GM23338 (cell line): ENCODE results near the gene ACOX3. TPM values are rescaled to one million over a fixed set of nuclear protein-coding genes. Genes with fewer than 3 reads are reported as not detected.

Source experiments
- ATAC-seq: fragments of 200-7000 bp; cut with Tn5 transposase; 3 replicates; pipeline ENCODE4 v1.9.1; 2020
- DNase-seq: peaks from one replicate; pipeline ENCODE4 v3.0.0-alpha.2; 2015; ENCODE audit warnings: low spot score
- H2AFZ ChIP-seq: fragments of 200-600 bp; sonication (generic); 2 replicates; pipeline ENCODE4 v1.8.0; 2016; ENCODE audit warnings: antibody characterized with exemption, mild to moderate bottlenecking, moderate library complexity
- H3F3A ChIP-seq: fragments of 200-600 bp; sonication (generic); replicated peaks from 2 replicates; pipeline ENCODE4 v1.8.0; 2017; ENCODE audit warnings: antibody characterized with exemption, mixed run types, low read depth
- H3K27ac ChIP-seq: fragments of 200-600 bp; sonication (generic); 2 replicates; pipeline ENCODE4 v1.6.1; 2016; ENCODE audit warnings: low read depth
- H3K27me3 ChIP-seq: fragments of 200-600 bp; sonication (generic); 2 replicates; pipeline ENCODE4 v1.8.0; 2016; ENCODE audit warnings: mild to moderate bottlenecking, mixed run types, moderate library complexity; ENCODE audit not compliant: insufficient read depth
- H3K36me3 ChIP-seq: fragments of 200-600 bp; sonication (generic); 2 replicates; pipeline ENCODE4 v1.8.0; 2016; ENCODE audit warnings: mild to moderate bottlenecking; ENCODE audit not compliant: insufficient read depth
- H3K4me1 ChIP-seq: fragments of 200-600 bp; sonication (generic); 2 replicates; pipeline ENCODE4 v1.8.0; 2016; ENCODE audit warnings: mild to moderate bottlenecking, moderate library complexity; ENCODE audit not compliant: insufficient read depth
- H3K4me2 ChIP-seq: fragments of 200-600 bp; sonication (generic); 2 replicates; pipeline ENCODE4 v1.7.1; 2017; ENCODE audit warnings: mixed run types
- H3K4me3 ChIP-seq: fragments of 200-600 bp; sonication (generic); 2 replicates; pipeline ENCODE4 v1.6.1; 2016; ENCODE audit warnings: mixed run types
- H3K79me2 ChIP-seq: fragments of 200-600 bp; sonication (generic); replicated peaks from 2 replicates; pipeline ENCODE4 v1.8.0; 2017; ENCODE audit warnings: mild to moderate bottlenecking; ENCODE audit not compliant: insufficient read depth
- H3K9me2 ChIP-seq: fragments of 200-600 bp; sonication (generic); 2 replicates; pipeline ENCODE4 v1.8.0; 2017; ENCODE audit not compliant: insufficient read depth
- H4K20me1 ChIP-seq: fragments of 200-600 bp; sonication (generic); replicated peaks from 2 replicates; pipeline ENCODE4 v1.8.0; 2017; ENCODE audit warnings: mild to moderate bottlenecking; ENCODE audit not compliant: insufficient read depth
- H3K27ac Mint-ChIP-seq: 2 replicates; pipeline ENCODE4 v1.8.0; 2020; ENCODE audit warnings: inconsistent platforms, mild to moderate bottlenecking, moderate library complexity, mixed read lengths
- H3K27me3 Mint-ChIP-seq: 3 replicates; pipeline ENCODE4 v1.8.0; 2022; ENCODE audit warnings: low read depth, mild to moderate bottlenecking, moderate library complexity, mixed read lengths, inconsistent platforms; ENCODE audit not compliant: insufficient read depth, poor library complexity
- H3K36me3 Mint-ChIP-seq: 3 replicates; pipeline ENCODE4 v1.8.0; 2021; ENCODE audit warnings: low read depth, mild to moderate bottlenecking, inconsistent platforms, moderate library complexity, mixed read lengths
- H3K4me1 Mint-ChIP-seq: 3 replicates; pipeline ENCODE4 v1.8.0; 2020; ENCODE audit warnings: mild to moderate bottlenecking, inconsistent platforms, mixed read lengths
- H3K4me3 Mint-ChIP-seq: 3 replicates; pipeline ENCODE4 v1.8.0; 2021; ENCODE audit warnings: moderate library complexity, mild to moderate bottlenecking, inconsistent platforms, mixed read lengths
- H3K9me3 Mint-ChIP-seq: 3 replicates; pipeline ENCODE4 v1.8.0; 2020; ENCODE audit warnings: moderate library complexity, mild to moderate bottlenecking, inconsistent platforms, mixed read lengths
- CREB1 ChIP-seq: fragments of 250-450 bp; sonication (Bioruptor Pico); IDR thresholded peaks from 2 replicates; pipeline ENCODE4 v1.5.0; 2020; ENCODE audit warnings: low read depth, mild to moderate bottlenecking, moderate library complexity
- EZH2 ChIP-seq: fragments of 200-600 bp; sonication (generic); IDR thresholded peaks from one replicate; pipeline ENCODE4 v1.8.0; 2017; ENCODE audit warnings: antibody characterized with exemption, mild to moderate bottlenecking, low read depth; ENCODE audit not compliant: unreplicated experiment
- EZH2phosphoT487 ChIP-seq: fragments of 200-600 bp; sonication (generic); IDR thresholded peaks from one replicate; pipeline ENCODE4 v1.8.1; 2018; ENCODE audit warnings: antibody characterized with exemption; ENCODE audit not compliant: unreplicated experiment
- JUNB ChIP-seq: IDR thresholded peaks from one replicate; pipeline ENCODE4 v1.6.1; 2016; ENCODE audit warnings: antibody characterized with exemption; ENCODE audit not compliant: unreplicated experiment
- POLR2AphosphoS5 ChIP-seq: IDR thresholded peaks from 2 replicates; pipeline ENCODE4 v1.6.1; 2016; ENCODE audit warnings: antibody characterized with exemption, low read depth
- STAT1 ChIP-seq: IDR thresholded peaks from one replicate; pipeline ENCODE4 v1.6.1; 2016; ENCODE audit warnings: antibody characterized with exemption; ENCODE audit not compliant: unreplicated experiment
- ZNF114 ChIP-seq: fragments of 250-450 bp; sonication (Bioruptor Pico); IDR thresholded peaks from 2 replicates; pipeline ENCODE4 v1.5.0; 2020; ENCODE audit warnings: mild to moderate bottlenecking, moderate library complexity
- ZNF331 ChIP-seq: fragments of 250-450 bp; sonication (Bioruptor Pico); IDR thresholded peaks from 2 replicates; pipeline ENCODE4 v1.5.0; 2020; ENCODE audit warnings: low read depth, mild to moderate bottlenecking, moderate library complexity
- ZNF462 ChIP-seq: fragments of 250-450 bp; sonication (Bioruptor Pico); IDR thresholded peaks from 2 replicates; pipeline ENCODE4 v1.5.0; 2020; ENCODE audit warnings: mild to moderate bottlenecking, moderate library complexity
- polyA plus RNA-seq: library from polyadenylated mRNA; unstranded; fragments of >200 nt; fragmentation: Nextera tagmentation; extraction: Ambion mirVana; gene quantifications from 2 replicates; pipeline ENCODE4 v1.2.1, GENCODE V29; 2016
- total RNA-seq: library from RNA; depleted of rRNA; stranded (reverse); fragments of >200 nt; shearing (Covaris generic); gene quantifications from 2 replicates; pipeline ENCODE4 v1.2.3, GENCODE V29; 2014
- TF ChIP-seq, protein P1 (sequence below): IDR thresholded peaks from one replicate; pipeline ENCODE4 v1.6.1; 2018; ENCODE audit warnings: antibody characterized with exemption; ENCODE audit not compliant: unreplicated experiment
- TF ChIP-seq, protein P2 (sequence below), 2 experiments: fragments of 200-600 bp in 1 of 2; sonication (generic) in 1 of 2; conservative IDR thresholded peaks; 2 replicates each; pipeline versions ENCODE4 v1.5.1 to v1.6.1; 2016 to 2017; ENCODE audit warnings: antibody characterized with exemption in 2 of 2, low read depth in 2 of 2, mild to moderate bottlenecking in 2 of 2, moderate library complexity in 1 of 2
- TF ChIP-seq, protein P3 (sequence below): IDR thresholded peaks from 2 replicates; pipeline ENCODE4 v1.6.1; 2016; ENCODE audit warnings: antibody characterized with exemption

ACOX3 gene
- total and polyA plus RNA-seq, 2 experiments from 2014 or later, result 6.4 to 17.2 TPM

DNA sequence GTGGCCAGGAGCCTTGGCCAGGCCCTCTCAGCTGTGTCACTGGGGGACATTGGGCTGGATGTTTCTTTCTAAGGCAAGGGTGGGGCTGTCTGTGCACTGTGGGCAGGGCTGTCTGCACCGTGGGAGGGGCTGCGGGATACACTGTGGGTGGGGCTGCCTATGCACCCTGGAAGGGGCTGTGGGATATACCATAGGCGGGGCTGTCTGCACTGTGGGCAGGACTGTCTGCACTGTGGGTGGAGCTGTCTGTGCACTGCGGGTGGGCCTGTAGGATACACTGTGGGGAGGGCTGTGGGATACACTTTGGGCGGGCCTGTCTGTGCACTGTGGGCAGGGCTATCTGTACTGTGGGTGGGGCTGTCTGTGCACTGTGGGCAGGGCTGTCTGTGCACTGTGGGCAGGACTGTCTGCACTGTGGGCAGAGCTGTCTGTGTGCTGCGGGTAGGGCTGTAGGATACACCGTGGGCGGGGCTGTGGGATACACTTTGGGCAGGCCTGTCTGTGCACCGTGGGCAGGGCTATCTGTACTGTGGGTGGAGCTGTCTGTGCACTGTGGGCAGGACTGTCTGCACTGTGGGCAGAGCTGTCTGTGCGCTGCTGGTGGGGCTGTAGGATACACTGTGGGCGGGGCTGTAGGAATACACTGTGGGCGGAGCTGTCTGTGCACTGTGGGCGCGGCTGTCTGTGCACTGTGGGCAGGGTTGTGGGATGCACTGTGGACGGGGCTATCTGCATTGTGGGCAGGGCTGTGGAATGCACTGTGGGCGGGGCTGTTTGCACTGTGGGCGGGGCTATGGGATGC is 31.1 kb downstream of the ACOX3 start:
- Mint-ChIP-seq H3K36me3 (peaks cover 27% of the 10 kb centered on the region), H3K9me3 (peaks cover 18% of the 10 kb centered on the region), H3K4me3 (no peak overlapping the region), H3K27ac (no peak overlapping the region), H3K4me1 (peaks cover 15% of the 10 kb centered on the region), H3K27me3 (peaks cover 14% of the 10 kb centered on the region)
- Histone ChIP-seq H3K36me3 (no peaks in the 10 kb centered on the region), H3K4me2 (no peak overlapping the region), H3K27me3 (no peaks in the 10 kb centered on the region), H4K20me1 (no peaks in the 10 kb centered on the region), H3K27ac (no peak overlapping the region), H2AFZ (no peak overlapping the region), H3F3A (no peaks in the 10 kb centered on the region), H3K9me2 (no peaks in the 10 kb centered on the region), H3K4me1 (no peaks in the 10 kb centered on the region; the same call in 1 of the 2 replicates), H3K79me2 (no peaks in the 10 kb centered on the region), H3K4me3 (no peak overlapping the region)
- ATAC-seq (peak; percentile 10; the same call in 2 of the 3 replicates), DNase-seq (no peak)
- no peak for TF ChIP-seq STAT1
- no peak for TF ChIP-seq ZNF114 (CRISPR knock-in tag)
- TF ChIP-seq JUNB, result no peak
- no peak for TF ChIP-seq CREB1
- TF ChIP-seq, protein P1, sequence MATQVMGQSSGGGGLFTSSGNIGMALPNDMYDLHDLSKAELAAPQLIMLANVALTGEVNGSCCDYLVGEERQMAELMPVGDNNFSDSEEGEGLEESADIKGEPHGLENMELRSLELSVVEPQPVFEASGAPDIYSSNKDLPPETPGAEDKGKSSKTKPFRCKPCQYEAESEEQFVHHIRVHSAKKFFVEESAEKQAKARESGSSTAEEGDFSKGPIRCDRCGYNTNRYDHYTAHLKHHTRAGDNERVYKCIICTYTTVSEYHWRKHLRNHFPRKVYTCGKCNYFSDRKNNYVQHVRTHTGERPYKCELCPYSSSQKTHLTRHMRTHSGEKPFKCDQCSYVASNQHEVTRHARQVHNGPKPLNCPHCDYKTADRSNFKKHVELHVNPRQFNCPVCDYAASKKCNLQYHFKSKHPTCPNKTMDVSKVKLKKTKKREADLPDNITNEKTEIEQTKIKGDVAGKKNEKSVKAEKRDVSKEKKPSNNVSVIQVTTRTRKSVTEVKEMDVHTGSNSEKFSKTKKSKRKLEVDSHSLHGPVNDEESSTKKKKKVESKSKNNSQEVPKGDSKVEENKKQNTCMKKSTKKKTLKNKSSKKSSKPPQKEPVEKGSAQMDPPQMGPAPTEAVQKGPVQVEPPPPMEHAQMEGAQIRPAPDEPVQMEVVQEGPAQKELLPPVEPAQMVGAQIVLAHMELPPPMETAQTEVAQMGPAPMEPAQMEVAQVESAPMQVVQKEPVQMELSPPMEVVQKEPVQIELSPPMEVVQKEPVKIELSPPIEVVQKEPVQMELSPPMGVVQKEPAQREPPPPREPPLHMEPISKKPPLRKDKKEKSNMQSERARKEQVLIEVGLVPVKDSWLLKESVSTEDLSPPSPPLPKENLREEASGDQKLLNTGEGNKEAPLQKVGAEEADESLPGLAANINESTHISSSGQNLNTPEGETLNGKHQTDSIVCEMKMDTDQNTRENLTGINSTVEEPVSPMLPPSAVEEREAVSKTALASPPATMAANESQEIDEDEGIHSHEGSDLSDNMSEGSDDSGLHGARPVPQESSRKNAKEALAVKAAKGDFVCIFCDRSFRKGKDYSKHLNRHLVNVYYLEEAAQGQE, result no peak
- TF ChIP-seq ZNF462 (CRISPR knock-in tag), result no peak
- TF ChIP-seq, protein P2, sequence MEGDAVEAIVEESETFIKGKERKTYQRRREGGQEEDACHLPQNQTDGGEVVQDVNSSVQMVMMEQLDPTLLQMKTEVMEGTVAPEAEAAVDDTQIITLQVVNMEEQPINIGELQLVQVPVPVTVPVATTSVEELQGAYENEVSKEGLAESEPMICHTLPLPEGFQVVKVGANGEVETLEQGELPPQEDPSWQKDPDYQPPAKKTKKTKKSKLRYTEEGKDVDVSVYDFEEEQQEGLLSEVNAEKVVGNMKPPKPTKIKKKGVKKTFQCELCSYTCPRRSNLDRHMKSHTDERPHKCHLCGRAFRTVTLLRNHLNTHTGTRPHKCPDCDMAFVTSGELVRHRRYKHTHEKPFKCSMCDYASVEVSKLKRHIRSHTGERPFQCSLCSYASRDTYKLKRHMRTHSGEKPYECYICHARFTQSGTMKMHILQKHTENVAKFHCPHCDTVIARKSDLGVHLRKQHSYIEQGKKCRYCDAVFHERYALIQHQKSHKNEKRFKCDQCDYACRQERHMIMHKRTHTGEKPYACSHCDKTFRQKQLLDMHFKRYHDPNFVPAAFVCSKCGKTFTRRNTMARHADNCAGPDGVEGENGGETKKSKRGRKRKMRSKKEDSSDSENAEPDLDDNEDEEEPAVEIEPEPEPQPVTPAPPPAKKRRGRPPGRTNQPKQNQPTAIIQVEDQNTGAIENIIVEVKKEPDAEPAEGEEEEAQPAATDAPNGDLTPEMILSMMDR (conservative IDR thresholded peaks at IDR 0.05; ENCODE audit: low read depth in 2 of 2), result no peak
- TF ChIP-seq EZH2phosphoT487, result no peak
- TF ChIP-seq EZH2, result no peak
- TF ChIP-seq POLR2AphosphoS5, result no peak
- TF ChIP-seq, protein P3, sequence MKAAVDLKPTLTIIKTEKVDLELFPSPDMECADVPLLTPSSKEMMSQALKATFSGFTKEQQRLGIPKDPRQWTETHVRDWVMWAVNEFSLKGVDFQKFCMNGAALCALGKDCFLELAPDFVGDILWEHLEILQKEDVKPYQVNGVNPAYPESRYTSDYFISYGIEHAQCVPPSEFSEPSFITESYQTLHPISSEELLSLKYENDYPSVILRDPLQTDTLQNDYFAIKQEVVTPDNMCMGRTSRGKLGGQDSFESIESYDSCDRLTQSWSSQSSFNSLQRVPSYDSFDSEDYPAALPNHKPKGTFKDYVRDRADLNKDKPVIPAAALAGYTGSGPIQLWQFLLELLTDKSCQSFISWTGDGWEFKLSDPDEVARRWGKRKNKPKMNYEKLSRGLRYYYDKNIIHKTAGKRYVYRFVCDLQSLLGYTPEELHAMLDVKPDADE, result no peak
- TF ChIP-seq ZNF331 (CRISPR knock-in tag), result no peak
